NB4 (cell line): Measurements from ENCODE around the gene MPZL1.

ENCODE experiments used
- TF ChIP-seq, protein P1 (sequence below): IDR thresholded peaks from 2 replicates; pipeline ENCODE4 v1.6.1; 2011; ENCODE audit warnings: low read depth, low read length
- TF ChIP-seq, protein P2 (sequence below): IDR thresholded peaks from one replicate; pipeline ENCODE4 v1.5.1; 2012; ENCODE audit warnings: low read depth, low read length

DNA sequence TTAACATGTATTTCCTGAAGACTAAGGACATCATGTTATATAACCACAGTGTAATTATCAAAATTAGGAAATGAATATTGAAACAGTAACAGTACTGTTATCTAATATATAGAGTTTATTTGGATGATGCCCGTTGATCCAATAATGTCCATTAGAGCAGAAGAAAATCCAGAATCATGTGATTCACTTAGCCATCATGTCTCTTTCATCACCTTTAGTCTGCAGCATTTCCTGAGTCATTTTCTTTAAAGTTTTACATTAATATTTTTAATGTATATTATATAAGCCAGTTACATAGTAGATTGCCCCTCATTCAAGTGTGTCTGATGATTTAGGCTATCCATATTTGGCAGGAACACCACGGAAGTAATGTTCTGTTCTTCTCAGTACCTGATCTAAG, 28.9 kb downstream of the MPZL1 start:
- TF ChIP-seq, protein P1, sequence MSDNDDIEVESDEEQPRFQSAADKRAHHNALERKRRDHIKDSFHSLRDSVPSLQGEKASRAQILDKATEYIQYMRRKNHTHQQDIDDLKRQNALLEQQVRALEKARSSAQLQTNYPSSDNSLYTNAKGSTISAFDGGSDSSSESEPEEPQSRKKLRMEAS: no peak
- TF ChIP-seq, protein P2, sequence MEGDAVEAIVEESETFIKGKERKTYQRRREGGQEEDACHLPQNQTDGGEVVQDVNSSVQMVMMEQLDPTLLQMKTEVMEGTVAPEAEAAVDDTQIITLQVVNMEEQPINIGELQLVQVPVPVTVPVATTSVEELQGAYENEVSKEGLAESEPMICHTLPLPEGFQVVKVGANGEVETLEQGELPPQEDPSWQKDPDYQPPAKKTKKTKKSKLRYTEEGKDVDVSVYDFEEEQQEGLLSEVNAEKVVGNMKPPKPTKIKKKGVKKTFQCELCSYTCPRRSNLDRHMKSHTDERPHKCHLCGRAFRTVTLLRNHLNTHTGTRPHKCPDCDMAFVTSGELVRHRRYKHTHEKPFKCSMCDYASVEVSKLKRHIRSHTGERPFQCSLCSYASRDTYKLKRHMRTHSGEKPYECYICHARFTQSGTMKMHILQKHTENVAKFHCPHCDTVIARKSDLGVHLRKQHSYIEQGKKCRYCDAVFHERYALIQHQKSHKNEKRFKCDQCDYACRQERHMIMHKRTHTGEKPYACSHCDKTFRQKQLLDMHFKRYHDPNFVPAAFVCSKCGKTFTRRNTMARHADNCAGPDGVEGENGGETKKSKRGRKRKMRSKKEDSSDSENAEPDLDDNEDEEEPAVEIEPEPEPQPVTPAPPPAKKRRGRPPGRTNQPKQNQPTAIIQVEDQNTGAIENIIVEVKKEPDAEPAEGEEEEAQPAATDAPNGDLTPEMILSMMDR: no peak
